ENCODE results near the gene PRXL2B. TPM values are rescaled to one million over a fixed set of nuclear protein-coding genes. Genes with fewer than 3 reads are reported as not detected.

PRXL2B gene
- total RNA-seq, 1 experiment from 2014 or later: 31.0 TPM

DNA sequence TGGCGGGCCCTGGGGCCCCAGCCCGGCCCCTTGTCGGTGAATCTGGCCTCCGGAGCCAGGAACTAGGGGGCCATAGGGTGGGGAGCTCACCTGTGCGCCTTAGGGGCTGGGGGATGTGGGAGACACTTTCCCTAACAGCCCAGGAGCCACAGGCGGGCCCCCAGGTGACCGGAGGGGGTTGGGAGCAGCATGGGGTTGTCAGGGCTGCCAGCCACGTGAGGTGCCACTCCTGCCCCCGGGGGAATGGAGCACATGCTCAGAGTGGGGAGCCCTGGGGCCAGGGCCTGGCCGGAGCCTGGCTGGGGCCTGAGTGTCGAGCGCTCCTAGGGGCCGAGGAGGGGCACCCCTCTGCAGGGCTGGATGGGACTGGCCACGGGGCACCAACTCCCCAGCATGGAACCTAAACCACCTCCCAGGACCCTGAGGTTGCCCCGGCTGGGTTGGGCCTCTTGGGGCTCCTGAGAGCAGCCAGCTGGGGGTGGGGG, 19.9 kb downstream of the PRXL2B start:
- H3K27ac Mint-ChIP-seq (ENCODE audit: unreplicated experiment): no peak overlapping the region
- H3K27me3 Mint-ChIP-seq (ENCODE audit: unreplicated experiment): peaks cover 19% of the 10 kb centered on the region
- intact Hi-C loops (cut with micrococcal nuclease; ENCODE audit: unreplicated experiment): no loop called here
- H3K4me3 Mint-ChIP-seq (ENCODE audit: low read depth, unreplicated experiment): no peak overlapping the region
- H3K9me3 Mint-ChIP-seq (ENCODE audit: low read depth, unreplicated experiment): no peaks in the 10 kb centered on the region
- DNase-seq: no peak
- TF ChIP-seq, protein P1, sequence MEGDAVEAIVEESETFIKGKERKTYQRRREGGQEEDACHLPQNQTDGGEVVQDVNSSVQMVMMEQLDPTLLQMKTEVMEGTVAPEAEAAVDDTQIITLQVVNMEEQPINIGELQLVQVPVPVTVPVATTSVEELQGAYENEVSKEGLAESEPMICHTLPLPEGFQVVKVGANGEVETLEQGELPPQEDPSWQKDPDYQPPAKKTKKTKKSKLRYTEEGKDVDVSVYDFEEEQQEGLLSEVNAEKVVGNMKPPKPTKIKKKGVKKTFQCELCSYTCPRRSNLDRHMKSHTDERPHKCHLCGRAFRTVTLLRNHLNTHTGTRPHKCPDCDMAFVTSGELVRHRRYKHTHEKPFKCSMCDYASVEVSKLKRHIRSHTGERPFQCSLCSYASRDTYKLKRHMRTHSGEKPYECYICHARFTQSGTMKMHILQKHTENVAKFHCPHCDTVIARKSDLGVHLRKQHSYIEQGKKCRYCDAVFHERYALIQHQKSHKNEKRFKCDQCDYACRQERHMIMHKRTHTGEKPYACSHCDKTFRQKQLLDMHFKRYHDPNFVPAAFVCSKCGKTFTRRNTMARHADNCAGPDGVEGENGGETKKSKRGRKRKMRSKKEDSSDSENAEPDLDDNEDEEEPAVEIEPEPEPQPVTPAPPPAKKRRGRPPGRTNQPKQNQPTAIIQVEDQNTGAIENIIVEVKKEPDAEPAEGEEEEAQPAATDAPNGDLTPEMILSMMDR (IDR thresholded peaks at IDR 0.05; ENCODE audit: unreplicated experiment): no peak
- H3K36me3 Mint-ChIP-seq (ENCODE audit: insufficient read depth, unreplicated experiment): peaks cover 3% of the 10 kb centered on the region
- no TSS peak for BruUV-seq (replicated peaks)
- CTCF ChIA-PET: no interaction called here
- no peaks in the 10 kb centered on the region for H3K4me1 Mint-ChIP-seq (ENCODE audit: low read depth, unreplicated experiment)

GRCh38 chr1:2606881-2607621, 20.5 kb downstream of the PRXL2B start:
- Mint-ChIP-seq H3K27ac (ENCODE audit: unreplicated experiment) (no peak overlapping the region), H3K4me1 (ENCODE audit: low read depth, unreplicated experiment) (no peaks in the 10 kb centered on the region), H3K36me3 (ENCODE audit: insufficient read depth, unreplicated experiment) (peaks cover 3% of the 10 kb centered on the region), H3K4me3 (ENCODE audit: low read depth, unreplicated experiment) (no peak overlapping the region), H3K27me3 (ENCODE audit: unreplicated experiment) (peaks cover 18% of the 10 kb centered on the region), H3K9me3 (ENCODE audit: low read depth, unreplicated experiment) (no peaks in the 10 kb centered on the region)
- TF ChIP-seq, protein P1 (IDR thresholded peaks at IDR 0.05; ENCODE audit: unreplicated experiment): no peak
- no peak for DNase-seq
- BruUV-seq (replicated peaks): no TSS peak
- CTCF ChIA-PET: no interaction called here
- intact Hi-C loops (cut with micrococcal nuclease; ENCODE audit: unreplicated experiment): no loop called here

GRCh38 chr1:2607641-2608091, 21.1 kb downstream of the PRXL2B start:
- no peaks in the 10 kb centered on the region for H3K9me3 Mint-ChIP-seq (ENCODE audit: low read depth, unreplicated experiment)
- H3K27ac Mint-ChIP-seq (ENCODE audit: unreplicated experiment): no peak overlapping the region
- intact Hi-C loops (cut with micrococcal nuclease; ENCODE audit: unreplicated experiment): no loop called here
- no peak for DNase-seq
- no TSS peak for BruUV-seq (replicated peaks)
- peaks cover 3% of the 10 kb centered on the region for H3K36me3 Mint-ChIP-seq (ENCODE audit: insufficient read depth, unreplicated experiment)
- H3K4me3 Mint-ChIP-seq (ENCODE audit: low read depth, unreplicated experiment): no peak overlapping the region
- CTCF ChIA-PET: no interaction called here
- H3K27me3 Mint-ChIP-seq (ENCODE audit: unreplicated experiment): peaks cover 18% of the 10 kb centered on the region
- TF ChIP-seq, protein P1 (IDR thresholded peaks at IDR 0.05; ENCODE audit: unreplicated experiment): no peak
- no peaks in the 10 kb centered on the region for H3K4me1 Mint-ChIP-seq (ENCODE audit: low read depth, unreplicated experiment)

GRCh38 chr1:2609319-2610035, 22.9 kb downstream of the PRXL2B start:
- Mint-ChIP-seq H3K27me3 (ENCODE audit: unreplicated experiment) (peaks cover 29% of the 10 kb centered on the region), H3K4me3 (ENCODE audit: low read depth, unreplicated experiment) (no peak overlapping the region), H3K36me3 (ENCODE audit: insufficient read depth, unreplicated experiment) (no peaks in the 10 kb centered on the region), H3K4me1 (ENCODE audit: low read depth, unreplicated experiment) (no peaks in the 10 kb centered on the region), H3K27ac (ENCODE audit: unreplicated experiment) (no peak overlapping the region), H3K9me3 (ENCODE audit: low read depth, unreplicated experiment) (peaks cover 2% of the 10 kb centered on the region)
- intact Hi-C loops (cut with micrococcal nuclease; ENCODE audit: unreplicated experiment): no loop called here
- DNase-seq: no peak
- TF ChIP-seq, protein P1 (IDR thresholded peaks at IDR 0.05; ENCODE audit: unreplicated experiment): no peak
- no TSS peak for BruUV-seq (replicated peaks)
- CTCF ChIA-PET: no interaction called here
